Measurements from ENCODE around the gene CCP110.
"Not testable (repeated sequence)": the region's sequence is repeated elsewhere in the genome, so short reads cannot be mapped to it uniquely, and the experiment has no call there.

CCP110 gene

DNA sequence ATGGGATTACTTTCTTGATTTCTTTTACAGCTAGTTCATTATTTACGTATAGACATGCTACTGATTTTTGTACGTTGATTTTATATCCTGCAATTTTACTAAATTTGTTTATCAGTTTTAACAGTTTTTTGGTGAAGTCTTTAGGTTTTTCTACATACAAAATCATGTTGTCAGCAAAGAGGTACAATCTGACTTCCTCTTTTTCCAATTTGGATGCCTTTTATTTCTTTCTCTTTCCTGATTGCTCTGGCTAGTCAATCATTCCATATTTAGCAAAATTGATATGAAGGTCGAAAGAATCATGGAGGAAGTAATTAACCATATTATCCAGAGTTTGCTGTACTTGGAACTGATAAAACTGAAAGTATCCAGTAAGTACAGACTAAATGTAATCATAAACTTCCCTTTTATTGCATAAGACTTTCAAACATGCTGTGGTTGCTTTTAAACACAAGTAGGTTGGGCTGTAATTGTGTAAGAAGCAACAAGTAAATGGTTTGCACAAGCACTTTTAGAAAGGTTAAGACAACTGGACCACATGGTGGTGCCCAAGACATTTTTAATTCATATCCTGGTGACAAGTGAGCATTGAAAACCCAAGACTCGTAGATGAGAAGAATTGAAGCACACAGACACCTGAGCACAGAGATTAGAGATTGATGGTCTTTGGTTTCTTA, 10.2 kb upstream of the CCP110 start:
- no peak for DNase-seq (ENCODE audit: low read depth in 2 of 2)

DNA sequence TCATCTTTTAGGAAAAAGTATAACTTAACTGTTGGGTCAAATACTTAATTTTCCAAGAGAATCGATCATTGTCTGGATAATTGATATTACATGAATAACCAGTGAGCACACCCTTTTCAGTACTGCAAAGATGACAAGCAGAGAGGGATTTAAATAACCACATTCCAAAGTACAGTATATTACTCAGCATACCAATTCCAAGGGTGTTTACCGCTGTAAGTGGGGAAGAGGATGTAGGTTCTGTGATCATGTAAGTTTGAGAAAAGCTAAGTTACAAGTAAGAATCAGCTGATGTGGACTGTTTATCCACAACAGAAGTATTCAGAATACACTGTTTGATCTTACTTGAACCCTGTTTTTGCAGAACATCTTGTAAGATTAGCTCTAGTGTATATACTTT, 8.0 kb upstream of the CCP110 start:
- DNase-seq (ENCODE audit: low read depth in 2 of 2), result no peak

DNA sequence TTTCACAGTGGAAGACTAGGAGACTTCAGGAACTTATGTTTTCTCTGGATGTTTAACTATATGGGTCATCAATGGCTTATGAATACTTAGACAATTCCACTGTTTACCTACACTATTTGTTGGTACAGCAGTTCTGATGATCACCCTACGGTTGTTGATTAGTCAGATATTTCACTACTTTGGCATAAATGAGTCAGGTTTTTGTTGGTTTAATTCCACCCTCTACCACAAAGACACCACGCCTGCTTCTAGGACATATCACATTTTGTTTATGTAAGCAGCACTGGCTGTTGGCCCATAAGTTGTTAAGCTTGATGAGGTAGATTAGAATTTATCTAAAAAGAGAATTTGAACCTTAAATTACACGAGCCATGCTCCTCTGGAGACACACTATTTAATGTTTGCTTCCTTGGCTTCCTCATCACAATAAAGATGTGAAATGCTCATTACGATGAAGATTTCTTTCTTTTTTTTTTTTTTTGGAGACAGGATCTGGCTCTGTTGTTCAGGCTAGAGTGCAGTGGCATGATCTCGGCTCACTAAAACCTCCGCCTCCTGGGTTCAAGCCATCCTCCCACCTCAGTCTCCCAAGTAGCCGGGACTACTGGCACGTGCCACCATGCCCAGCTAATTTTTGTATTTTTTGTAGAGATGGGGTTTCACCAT, 6.2 kb upstream of the CCP110 start:
- no peak for DNase-seq (ENCODE audit: low read depth in 2 of 2)

DNA sequence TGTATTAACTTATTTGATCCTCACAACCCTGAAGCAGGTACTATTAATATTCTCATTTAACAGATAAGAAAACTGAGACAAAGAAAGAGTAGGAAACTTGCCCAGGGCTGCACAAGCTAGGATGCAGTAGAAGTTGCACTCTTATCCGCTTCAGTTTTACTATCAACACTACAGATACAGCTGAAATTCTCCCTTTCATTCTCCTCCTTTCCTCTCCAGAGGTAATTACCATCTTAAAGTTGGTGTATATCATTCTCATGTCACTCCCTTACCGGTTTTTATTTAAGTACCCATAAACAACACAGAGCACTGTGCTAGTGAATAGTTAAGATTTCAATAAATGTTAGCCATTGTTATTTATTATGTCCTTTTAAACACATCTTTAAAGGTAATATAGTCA, 5.4 kb upstream of the CCP110 start:
- no peak for DNase-seq (ENCODE audit: low read depth in 2 of 2)

DNA sequence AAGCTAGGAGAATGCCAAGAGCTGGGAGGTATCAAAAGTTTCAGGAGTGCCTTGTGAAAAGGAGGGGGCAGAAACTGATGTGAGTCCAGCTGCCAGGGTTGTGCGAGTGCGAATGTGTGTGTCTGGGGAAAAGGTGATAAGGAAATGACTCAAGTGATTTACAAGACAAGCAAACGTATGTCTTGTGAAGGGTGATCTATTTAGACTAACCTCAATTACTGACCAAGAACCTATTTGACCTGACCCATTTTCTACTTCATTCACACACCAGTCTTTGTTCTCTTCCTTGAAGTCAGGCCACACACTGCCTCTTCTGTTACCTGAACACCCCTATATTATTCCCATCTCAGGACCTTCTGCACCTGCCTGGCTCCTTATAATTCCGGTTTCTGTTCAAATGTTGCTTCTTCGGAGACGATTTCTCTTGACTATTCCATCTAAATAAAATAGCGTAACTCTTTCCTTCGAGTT, 2.8 kb upstream of the CCP110 start:
- DNase-seq (ENCODE audit: low read depth in 2 of 2), result no peak

DNA sequence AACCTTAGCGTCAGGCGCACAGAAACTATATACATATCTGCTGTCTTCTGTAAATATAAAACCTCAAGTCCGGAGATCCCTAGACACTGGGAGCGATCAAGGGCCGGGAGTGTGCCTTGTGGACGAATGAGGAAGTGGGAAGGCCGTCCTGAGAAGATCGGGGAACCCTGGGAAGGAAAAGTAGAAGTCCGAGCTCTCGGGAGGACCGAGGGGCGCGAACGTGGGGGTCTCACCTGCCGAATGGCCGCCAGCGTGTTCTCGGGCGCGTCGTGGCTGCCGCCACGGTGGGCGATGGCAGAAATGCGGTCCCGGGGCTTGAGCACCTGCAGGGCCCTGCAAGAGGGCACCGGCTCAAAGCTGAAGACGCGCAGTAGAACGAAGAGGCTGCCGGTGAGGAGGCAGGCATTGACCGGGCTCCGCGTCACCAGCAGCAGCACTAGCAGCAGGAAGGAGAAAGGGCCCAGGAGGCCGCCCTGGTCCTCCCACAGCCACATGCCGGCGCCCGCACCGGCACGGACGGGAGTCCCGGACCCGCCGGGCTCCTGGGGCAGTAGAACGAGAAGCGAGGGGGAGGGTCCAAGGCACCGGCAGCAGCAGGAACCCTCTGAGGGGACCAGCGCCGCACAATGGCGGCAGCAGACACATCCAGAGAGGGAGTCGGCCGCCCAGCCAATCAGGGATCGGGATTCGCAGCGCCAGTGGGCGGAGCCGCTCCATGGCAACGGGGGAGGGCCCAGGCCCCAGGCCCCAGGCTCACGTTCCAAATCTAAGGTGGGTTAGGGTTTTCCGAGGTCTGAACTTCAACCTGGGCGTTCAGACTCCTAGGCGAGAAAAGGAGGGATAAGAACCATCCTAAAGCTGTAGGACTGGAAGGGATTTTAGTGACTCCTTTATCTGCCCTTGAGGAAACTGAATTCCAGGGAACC, 2.0 kb upstream of the CCP110 start, which contains the start of gene GDE1:
Gene GDE1 (minus strand): TSS at position 628 of the 926 bp plus-strand sequence. CDS start 134 bp downstream, at position 494.
- DNase-seq (ENCODE audit: low read depth in 2 of 2), result peak; percentile 86 to 89

DNA sequence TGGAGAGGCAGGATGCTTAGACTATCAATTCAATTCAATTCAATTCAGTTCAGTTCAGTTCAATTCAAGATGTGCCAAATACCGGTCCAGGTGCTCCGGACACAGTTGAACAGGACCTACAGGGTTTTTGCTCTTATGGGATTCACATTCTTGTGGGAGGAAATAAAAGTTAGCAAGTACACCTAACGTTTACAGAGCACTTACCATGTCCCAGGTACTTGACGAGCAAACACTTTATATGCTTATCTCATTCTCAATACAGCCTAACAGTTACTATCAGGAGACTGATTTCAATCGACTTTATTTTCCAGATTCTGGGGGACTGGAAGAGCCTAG, 1.4 kb upstream of the CCP110 start:
- no peak for DNase-seq (ENCODE audit: low read depth in 2 of 2)

DNA sequence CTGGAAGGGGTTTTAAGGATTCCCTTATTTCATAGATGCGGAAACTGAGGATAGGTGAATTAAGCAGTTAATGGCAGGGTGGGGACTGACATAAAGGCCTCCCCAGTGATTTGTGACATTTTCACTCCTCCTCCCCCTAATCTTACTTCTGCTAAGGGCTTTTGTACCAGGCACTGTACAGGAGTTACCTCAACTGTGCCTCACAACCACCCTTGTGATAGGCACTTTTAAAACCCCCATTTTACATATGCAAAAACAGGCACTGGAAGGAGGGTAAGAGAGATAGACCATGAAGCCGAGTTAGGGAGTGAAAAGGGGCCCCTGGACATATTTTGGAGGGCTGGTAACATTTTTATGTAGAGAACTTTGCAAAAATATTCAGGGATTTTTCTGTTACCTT, 982 bp upstream of the CCP110 start:
- no peak for DNase-seq (ENCODE audit: low read depth in 2 of 2)

DNA sequence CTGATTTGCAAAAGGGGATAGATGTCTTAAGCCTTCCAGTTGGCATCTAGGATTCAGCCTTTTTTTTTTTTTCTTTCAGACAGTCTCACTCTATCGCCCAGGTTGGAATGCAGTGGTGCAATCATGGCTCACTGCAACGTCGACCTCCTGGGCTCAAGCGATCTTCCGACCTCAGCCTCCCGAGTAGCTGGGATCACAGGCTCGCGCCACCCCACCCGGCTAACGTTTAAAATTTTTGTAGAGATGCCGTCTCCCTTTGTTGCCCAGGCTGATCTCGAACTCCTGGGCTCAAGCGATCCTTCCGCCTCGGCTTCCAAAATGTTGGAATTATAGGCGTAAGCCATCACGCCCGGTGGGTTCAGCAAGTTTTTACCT, 571 bp upstream of the CCP110 start:
- no peak for DNase-seq (ENCODE audit: low read depth in 2 of 2)

DNA sequence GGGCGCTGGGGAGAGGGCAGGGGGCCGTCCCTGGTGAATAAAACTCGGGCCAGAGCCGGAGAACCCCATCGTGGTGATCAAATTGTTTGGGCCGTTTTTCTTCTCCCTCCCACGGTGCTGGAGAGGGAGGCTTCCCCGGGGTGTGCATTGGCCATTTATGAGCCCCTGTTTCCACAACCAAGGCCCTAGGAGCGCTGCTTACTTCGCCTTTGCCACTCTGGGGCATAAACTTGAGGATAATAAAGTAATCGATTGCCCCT, 544 bp downstream of the CCP110 start:
- DNase-seq (ENCODE audit: low read depth in 2 of 2), result no peak

DNA sequence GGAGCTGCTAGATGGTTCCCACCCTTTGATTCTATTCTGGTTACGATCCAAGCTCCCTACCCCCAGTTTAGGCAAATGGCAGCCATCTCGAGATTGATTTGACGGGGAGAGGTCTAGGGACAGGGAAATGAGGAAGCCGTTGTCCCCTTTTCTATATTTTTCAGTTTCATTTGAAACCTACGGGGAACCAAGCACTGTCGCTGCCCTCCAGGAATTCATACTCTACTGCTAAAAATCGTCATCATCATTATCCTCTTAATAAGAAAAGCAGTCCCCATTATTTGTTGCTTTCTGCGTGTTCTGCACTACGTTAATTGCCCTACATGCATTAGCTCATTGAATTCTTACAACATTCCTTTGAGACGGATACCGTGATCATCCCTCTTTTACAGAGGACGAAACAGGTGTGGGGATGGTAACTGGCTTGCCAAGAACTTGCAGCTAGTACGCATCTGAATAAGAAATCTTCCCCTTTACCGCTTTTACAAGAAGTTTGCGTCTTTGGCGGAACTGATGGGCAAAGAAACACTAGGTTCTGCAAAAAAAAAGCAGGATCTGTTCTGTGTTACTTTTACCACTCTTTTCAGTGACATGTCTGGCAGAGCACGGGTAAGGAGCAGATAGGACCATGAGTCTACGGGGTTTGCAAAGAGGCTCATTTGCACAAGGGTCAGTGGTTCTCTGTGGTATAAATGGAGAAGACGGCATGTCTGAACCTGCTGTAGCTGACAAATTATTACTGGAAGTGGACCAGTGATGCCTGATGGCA, 1.1 kb downstream of the CCP110 start:
- no peak for DNase-seq (ENCODE audit: low read depth in 2 of 2)

DNA sequence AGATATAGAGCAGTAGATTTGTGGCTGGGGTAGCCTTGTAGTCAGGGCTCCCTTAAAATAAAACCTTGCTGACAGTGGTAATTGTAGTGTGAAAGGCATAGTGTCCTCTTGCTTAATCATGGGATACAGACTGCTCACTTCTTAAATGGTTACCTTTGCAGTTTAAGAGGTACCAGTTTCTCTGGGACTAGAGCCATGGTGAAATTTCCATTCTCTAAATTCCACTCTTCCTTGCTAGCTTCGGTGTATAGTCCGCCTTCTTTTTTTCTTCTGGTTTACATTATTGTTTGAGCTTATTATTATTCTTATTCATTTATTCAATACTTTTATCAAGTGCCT, 1.6 kb downstream of the CCP110 start:
- no peak for DNase-seq (ENCODE audit: low read depth in 2 of 2)

DNA sequence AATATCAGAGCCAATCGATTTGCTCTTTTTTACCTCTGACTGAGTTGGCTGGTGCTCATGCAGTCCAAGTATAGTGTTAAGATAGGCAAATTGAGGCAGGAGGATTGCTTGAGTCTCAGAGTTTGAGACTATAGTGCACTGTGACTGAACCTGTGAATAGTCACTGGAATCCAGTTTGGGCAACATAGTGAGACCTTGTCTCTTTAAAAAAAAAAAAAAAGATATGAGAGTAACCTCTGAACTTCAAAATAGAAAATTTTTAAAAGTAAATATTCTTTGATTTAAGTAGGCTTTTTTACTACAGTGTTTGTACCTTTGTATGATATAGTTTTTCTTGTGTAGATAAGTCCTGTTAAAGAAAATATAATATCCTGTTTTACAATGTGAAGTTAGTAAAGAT, 3.4 kb downstream of the CCP110 start:
- no peak for DNase-seq (ENCODE audit: low read depth in 2 of 2)

DNA sequence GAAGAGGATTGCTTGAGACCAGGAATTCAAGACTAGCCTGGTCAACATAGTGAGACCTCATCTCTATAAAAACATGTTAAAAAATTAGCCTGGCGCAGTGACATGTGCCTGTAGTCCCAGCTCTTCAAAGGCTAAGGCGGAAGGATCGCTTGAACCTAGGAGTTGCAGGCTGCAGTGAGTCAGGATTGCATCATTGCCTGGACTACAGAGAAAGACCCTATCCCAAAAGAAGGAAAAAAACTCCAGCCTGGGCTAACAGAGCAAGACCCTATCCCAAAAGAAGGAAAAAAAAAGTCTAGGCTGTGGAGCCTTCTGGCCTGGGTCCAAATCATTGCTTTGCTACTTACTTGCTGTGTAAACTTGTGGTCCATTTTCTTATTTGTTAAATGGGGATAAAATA, 4.9 kb downstream of the CCP110 start:
- DNase-seq (ENCODE audit: low read depth in 2 of 2), result no peak

DNA sequence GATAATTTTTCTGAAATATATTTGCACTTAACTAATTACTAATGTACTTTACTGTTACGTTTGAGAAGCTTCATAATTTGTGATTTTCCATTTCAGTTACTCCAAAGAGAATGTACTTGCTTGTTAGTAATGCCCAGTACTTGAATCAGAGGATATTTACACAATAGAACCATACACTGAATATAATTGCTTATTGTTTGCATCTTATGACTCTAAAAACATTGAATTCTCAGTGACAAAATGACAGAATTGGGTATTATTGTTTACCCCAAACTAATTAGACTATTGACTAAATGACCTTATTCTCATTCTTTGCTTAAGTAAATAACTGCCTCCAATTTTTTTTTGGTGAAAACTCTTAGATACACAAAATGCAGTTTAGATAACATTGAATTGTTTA, 8.9 kb downstream of the CCP110 start:
- DNase-seq (ENCODE audit: low read depth in 2 of 2), result no peak

DNA sequence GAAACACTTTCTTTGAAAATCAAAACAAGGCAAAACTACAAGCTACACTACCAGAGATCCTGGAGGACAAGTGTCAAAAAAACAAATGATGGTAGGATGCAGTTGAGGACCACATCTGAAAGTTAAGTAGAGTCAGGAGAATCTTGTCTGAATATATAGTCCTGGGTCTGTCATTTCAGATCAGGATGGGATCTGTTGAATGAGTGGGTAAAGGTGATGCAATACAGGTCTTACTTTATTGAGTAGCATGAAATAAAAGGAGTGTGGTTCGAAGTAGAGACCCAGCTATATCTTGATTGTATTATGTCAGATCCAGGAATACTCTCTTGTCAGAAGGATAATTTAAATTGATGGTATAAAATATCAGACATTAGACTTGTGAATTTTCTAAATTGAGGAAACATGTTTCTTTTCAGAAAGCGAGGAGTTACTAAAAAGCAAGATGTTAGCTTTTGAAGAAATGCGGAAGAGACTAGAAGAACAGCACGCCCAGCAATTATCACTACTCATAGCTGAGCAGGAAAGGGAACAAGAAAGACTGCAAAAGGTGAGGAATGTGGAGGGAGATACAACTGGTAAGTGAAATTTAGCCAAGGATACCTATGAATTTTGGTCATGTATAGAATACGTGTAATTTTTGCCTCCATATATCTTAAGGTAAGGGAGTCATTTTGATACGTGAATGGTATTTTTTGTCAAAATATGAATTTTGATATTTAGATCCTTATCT, 16.7 kb downstream of the CCP110 start:
- DNase-seq (ENCODE audit: low read depth in 2 of 2), result no peak

DNA sequence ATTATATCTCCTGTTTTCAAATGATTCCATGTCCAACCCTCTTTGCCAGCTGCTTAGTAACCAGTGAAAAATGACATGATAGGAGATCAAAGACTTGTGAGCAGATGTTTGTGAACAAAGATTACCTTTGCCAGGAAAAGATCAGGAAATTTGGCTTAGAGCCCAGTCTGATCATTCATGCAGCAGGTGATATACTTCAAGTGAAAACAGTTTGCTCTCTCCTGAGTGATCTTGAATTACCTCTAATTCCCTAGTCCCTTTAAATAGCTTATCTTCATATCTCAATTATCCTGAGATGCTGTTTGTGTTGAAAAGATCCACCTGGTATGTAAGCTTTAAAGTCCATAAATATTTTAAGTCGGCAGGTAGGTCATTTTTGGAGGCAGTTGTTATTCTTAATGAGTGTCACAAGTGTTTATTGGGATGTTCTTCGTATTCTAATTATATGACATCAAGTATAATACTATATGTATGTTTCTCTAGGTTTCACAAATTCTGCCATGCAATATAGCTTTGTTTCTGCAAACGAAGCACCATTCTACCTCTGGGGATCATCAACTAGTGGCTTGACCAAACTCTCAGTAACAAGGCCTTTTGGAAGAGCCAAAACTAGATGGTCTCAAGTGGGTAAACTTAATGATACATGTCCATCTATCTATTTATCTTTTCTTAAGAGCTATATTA, 18.5 kb downstream of the CCP110 start:
- no peak for DNase-seq (ENCODE audit: low read depth in 2 of 2)

DNA sequence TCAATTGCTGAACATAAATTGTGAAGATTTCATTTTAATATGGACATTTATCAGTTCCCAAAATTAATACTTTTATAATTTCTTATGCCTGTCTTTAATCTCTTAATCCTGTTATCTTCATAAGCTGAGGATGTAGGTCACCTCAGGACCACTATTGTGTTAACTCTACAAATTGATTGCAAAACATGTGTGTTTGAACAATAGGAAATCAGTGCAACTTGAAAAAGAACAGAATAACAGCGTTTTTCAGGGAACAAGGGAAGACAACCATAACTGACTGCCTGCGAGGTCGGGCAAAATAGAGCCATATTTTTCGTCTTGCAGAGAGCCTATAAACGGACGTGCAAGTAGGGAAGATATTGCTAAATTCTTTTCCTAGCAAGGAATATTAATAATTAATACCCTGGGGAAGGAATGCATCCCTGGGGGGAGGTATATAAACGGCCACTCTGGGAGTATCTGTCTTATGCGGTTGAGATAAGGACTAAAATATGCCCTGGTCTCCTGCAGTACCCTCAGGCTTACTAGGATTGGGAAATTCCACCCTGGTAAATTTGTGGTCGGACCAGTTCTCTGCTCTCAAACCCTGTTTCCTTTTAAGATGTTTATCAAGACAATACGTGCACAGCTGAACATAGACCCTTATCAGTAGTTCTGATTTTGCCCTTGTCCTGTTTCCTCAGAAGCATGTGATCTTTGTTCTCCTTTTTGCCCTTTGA, 19.7 kb downstream of the CCP110 start:
- not testable (repeated sequence) for DNase-seq (ENCODE audit: low read depth in 2 of 2)

DNA sequence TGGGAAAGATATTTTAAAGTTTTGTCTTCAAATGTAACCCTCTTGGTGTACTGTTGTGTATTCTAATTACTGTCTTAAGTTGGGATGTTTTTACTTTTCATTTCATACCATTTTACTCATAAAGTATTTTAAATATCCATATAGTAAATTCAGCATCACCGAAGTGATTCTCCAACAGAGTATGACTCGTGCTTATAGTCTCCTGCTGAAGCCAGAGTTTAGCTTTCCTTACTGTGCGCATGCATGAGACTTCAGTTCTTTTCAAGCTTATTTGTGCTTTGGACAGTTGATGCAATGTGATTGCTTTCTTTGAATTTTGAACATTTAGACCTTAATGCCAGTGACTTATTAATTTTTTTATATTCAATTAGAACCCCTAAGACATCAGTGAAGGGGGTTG, 24.4 kb downstream of the CCP110 start:
- no peak for DNase-seq (ENCODE audit: low read depth in 2 of 2)

DNA sequence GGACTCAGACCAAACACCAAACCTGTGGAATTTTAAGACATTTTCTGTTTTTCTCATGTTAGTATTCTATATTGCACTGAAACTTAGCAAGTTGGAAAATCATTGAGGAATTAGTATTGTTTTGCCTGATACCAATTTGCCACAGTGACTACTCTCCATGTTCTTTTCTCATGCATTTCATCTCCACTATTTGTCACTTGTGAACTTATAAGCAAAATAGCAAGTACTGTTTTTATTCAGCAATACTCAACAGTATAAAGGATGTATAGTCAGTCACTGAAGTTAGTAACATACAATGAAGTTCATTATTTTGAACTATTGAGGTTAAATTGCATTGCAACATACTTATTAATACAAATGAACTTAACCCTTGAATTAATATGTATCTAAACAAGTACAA, 25.9 kb downstream of the CCP110 start:
- DNase-seq (ENCODE audit: low read depth in 2 of 2), result no peak
